H9 (cell line): ENCODE measurements around the gene TIMM8B. TPM values are rescaled to one million over a fixed set of nuclear protein-coding genes. Genes with fewer than 3 reads are reported as not detected.

Experiments
- DNase-seq: peaks from one replicate; pipeline ENCODE4 v3.0.0-alpha.2; 2017
- H2AFZ ChIP-seq: one replicate; pipeline ENCODE4 v1.6.1; 2013; ENCODE audit warnings: mild to moderate bottlenecking, low read length, control low read depth, moderate library complexity
- H2AK5ac ChIP-seq: 2 replicates; pipeline ENCODE4 v1.6.1; 2013; ENCODE audit warnings: low read length, control low read depth, mixed read lengths; ENCODE audit not compliant: insufficient read length
- H2BK120ac ChIP-seq: one replicate; pipeline ENCODE4 v1.6.1; 2013; ENCODE audit warnings: low read depth, mild to moderate bottlenecking, low read length, control low read depth, inconsistent platforms; ENCODE audit not compliant: poor library complexity, severe bottlenecking
- H2BK12ac ChIP-seq: 2 replicates; pipeline ENCODE4 v1.6.1; 2013; ENCODE audit warnings: low read length, control low read depth, mixed read lengths, low read depth; ENCODE audit not compliant: insufficient read length
- H2BK15ac ChIP-seq: 2 replicates; pipeline ENCODE4 v1.6.1; 2013; ENCODE audit warnings: low read depth, low read length, control low read depth
- H2BK20ac ChIP-seq: one replicate; pipeline ENCODE4 v1.6.1; 2013; ENCODE audit warnings: low read depth, mild to moderate bottlenecking, low read length, control low read depth, inconsistent platforms; ENCODE audit not compliant: poor library complexity, severe bottlenecking
- H2BK5ac ChIP-seq: 2 replicates; pipeline ENCODE4 v1.6.1; 2013; ENCODE audit warnings: low read length, control low read depth, mixed read lengths; ENCODE audit not compliant: insufficient read length
- H3K14ac ChIP-seq: 2 replicates; pipeline ENCODE4 v1.6.1; 2013; ENCODE audit warnings: low read length, control low read depth; ENCODE audit not compliant: insufficient read depth
- H3K18ac ChIP-seq: 2 replicates; pipeline ENCODE4 v1.6.1; 2013; ENCODE audit warnings: low read depth, mild to moderate bottlenecking, mixed read lengths, low read length, control low read depth; ENCODE audit not compliant: insufficient read length
- H3K23ac ChIP-seq: 2 replicates; pipeline ENCODE4 v1.6.1; 2013; ENCODE audit warnings: low read length, control low read depth, mixed read lengths, low read depth; ENCODE audit not compliant: insufficient read length
- H3K23me2 ChIP-seq: 2 replicates; pipeline ENCODE4 v1.6.1; 2013; ENCODE audit warnings: low read depth, mild to moderate bottlenecking, mixed read lengths, low read length, control low read depth; ENCODE audit not compliant: insufficient read length, poor library complexity, severe bottlenecking
- H3K27ac ChIP-seq: 2 replicates; pipeline ENCODE4 v1.5.1; 2013; ENCODE audit warnings: low read length, control low read depth, mixed read lengths, low read depth; ENCODE audit not compliant: insufficient read length
- H3K27me3 ChIP-seq: 2 replicates; pipeline ENCODE4 v1.6.1; 2013; ENCODE audit warnings: low read length, control low read depth, inconsistent platforms; ENCODE audit not compliant: insufficient read depth
- H3K4ac ChIP-seq: 2 replicates; pipeline ENCODE4 v1.6.1; 2013; ENCODE audit warnings: low read depth, mild to moderate bottlenecking, control low read depth, inconsistent platforms, low read length, moderate library complexity
- H3K4me1 ChIP-seq: 2 replicates; pipeline ENCODE4 v1.6.1; 2013; ENCODE audit warnings: low read length, control low read depth, inconsistent platforms; ENCODE audit not compliant: insufficient read depth
- H3K4me2 ChIP-seq: 2 replicates; pipeline ENCODE4 v1.6.1; 2013; ENCODE audit warnings: low read length, control low read depth, mixed read lengths; ENCODE audit not compliant: insufficient read length, insufficient read depth
- H3K56ac ChIP-seq: 2 replicates; pipeline ENCODE4 v1.6.1; 2013; ENCODE audit warnings: low read depth, mild to moderate bottlenecking, mixed read lengths, low read length, control low read depth; ENCODE audit not compliant: insufficient read length
- H3K79me1 ChIP-seq: 2 replicates; pipeline ENCODE4 v1.6.1; 2013; ENCODE audit warnings: low read depth, mild to moderate bottlenecking, moderate library complexity, low read length, control low read depth, inconsistent platforms; ENCODE audit not compliant: insufficient read depth, poor library complexity, severe bottlenecking
- H3K79me2 ChIP-seq: 2 replicates; pipeline ENCODE4 v1.6.1; 2013; ENCODE audit warnings: low read length, control low read depth, inconsistent platforms; ENCODE audit not compliant: insufficient read depth
- H3K9ac ChIP-seq: 2 replicates; pipeline ENCODE4 v1.6.1; 2013; ENCODE audit warnings: low read length, control low read depth, mixed read lengths; ENCODE audit not compliant: insufficient read length; ENCODE audit errors: extremely low read depth
- H3K9me3 ChIP-seq: one replicate; pipeline ENCODE4 v1.6.1; 2013; ENCODE audit warnings: low read depth, low read length, inconsistent platforms; ENCODE audit not compliant: control insufficient read depth
- H3T11ph ChIP-seq: one replicate; pipeline ENCODE4 v1.6.1; 2013; ENCODE audit warnings: mild to moderate bottlenecking, low read length, control low read depth, inconsistent platforms
- H4K20me1 ChIP-seq: one replicate; pipeline ENCODE4 v1.6.1; 2013; ENCODE audit not compliant: control insufficient read depth, insufficient read length, insufficient read depth
- H4K5ac ChIP-seq: 2 replicates; pipeline ENCODE4 v1.6.1; 2013; ENCODE audit warnings: low read depth, mild to moderate bottlenecking, mixed read lengths, low read length, control low read depth; ENCODE audit not compliant: insufficient read length
- H4K8ac ChIP-seq: replicated peaks from 2 replicates; pipeline ENCODE4 v1.6.1; 2013; ENCODE audit warnings: low read length, control low read depth, mixed read lengths, low read depth; ENCODE audit not compliant: insufficient read length
- H4K91ac ChIP-seq: 2 replicates; pipeline ENCODE4 v1.6.1; 2013; ENCODE audit warnings: low read depth, mild to moderate bottlenecking, moderate library complexity, mixed read lengths, low read length, control low read depth; ENCODE audit not compliant: insufficient read length
- H3K27ac Mint-ChIP-seq, 3 experiments: 2 replicates in 2 of 3; 3 replicates in 1 of 3; pipeline ENCODE4 v1.8.0; 2020 to 2021; ENCODE audit warnings: mixed read lengths in 3 of 3, mild to moderate bottlenecking in 1 of 3, moderate library complexity in 1 of 3
- H3K27me3 Mint-ChIP-seq: 2 replicates; pipeline ENCODE4 v1.8.0; 2021; ENCODE audit warnings: low read depth, mild to moderate bottlenecking, moderate library complexity, mixed read lengths
- H3K36me3 Mint-ChIP-seq, 3 experiments: 2 replicates in 2 of 3; 3 replicates in 1 of 3; pipeline ENCODE4 v1.8.0; 2020 to 2021; ENCODE audit warnings: low read depth in 3 of 3, mixed read lengths in 3 of 3; ENCODE audit not compliant: insufficient read depth in 1 of 3
- H3K4me1 Mint-ChIP-seq, 2 experiments: 2 replicates each; pipeline ENCODE4 v1.8.0; 2020; ENCODE audit warnings: mixed read lengths in 2 of 2
- H3K4me3 Mint-ChIP-seq, 2 experiments: 2 replicates in 1 of 2; 3 replicates in 1 of 2; pipeline ENCODE4 v1.8.0; 2020 to 2021; ENCODE audit warnings: mild to moderate bottlenecking in 2 of 2, mixed read lengths in 2 of 2, moderate library complexity in 1 of 2
- H3K9me3 Mint-ChIP-seq, 2 experiments: 2 replicates in 1 of 2; 3 replicates in 1 of 2; pipeline ENCODE4 v1.8.0; 2020; ENCODE audit warnings: mild to moderate bottlenecking in 2 of 2, mixed read lengths in 2 of 2, moderate library complexity in 1 of 2
- CTCF ChIP-seq: fragments of 200-600 bp; sonication (generic); conservative IDR thresholded peaks from 3 replicates; pipeline ENCODE4 v1.8.0; 2021; ENCODE audit warnings: antibody characterized with exemption, mild to moderate bottlenecking
- WGBS: extraction: QIAGEN DNeasy Blood & Tissue Kit; methylation state at CpG from one replicate; pipeline ENCODE4 v1.1.7; 2013; ENCODE audit warnings: missing lambda C conversion rate, low lambda C conversion rate, mixed read lengths; ENCODE audit not compliant: insufficient read length; ENCODE audit errors: extremely low coverage; 5-methylcytosine and 5-hydroxymethylcytosine counted together
- total RNA-seq: library from RNA; stranded (reverse); gene quantifications from 2 replicates; pipeline ENCODE4 v1.2.1, GENCODE V29; 2021

TIMM8B gene
- total RNA-seq, 1 experiment from 2014 or later, result 84.4 TPM

GRCh38 chr11:112073941-112074811, 12.4 kb downstream of the TIMM8B start, which contains the start of the genes NKAPD1 and PIH1D2:
Gene NKAPD1, plus strand, starts transcription at chr11:112074299. Its CDS starts 1,276 bp downstream, at chr11:112075575.
Gene PIH1D2, minus strand, starts transcription at chr11:112074017. Its CDS starts 843 bp downstream, at chr11:112073174.
- no peak; the same call in 2 of the 3 replicates for TF ChIP-seq CTCF
- H3K14ac ChIP-seq, result peak within 1 kb of the TSS; percentile 94
- no peak within 1 kb of the TSS for H2BK15ac ChIP-seq
- H3K56ac ChIP-seq, result no peak within 1 kb of the TSS
- peak within 1 kb of the TSS; percentile 95 for H3K4me2 ChIP-seq
- H3K23me2 ChIP-seq, result peaks cover 6% of the 10 kb centered on the region
- no peak within 1 kb of the TSS for H3K4ac ChIP-seq
- no peak within 1 kb of the TSS for H2BK120ac ChIP-seq
- H3K4me3 Mint-ChIP-seq, result peak within 1 kb of the TSS; percentile 96 to 98
- H4K20me1 ChIP-seq, result no peaks in the 10 kb centered on the region
- WGBS, result no CpG with 5 or more reads among the region's 43 CpGs
- peaks cover 2% of the 10 kb centered on the region; the same call in 1 of the 2 replicates for H3K79me2 ChIP-seq
- H2AFZ ChIP-seq, result peak within 1 kb of the TSS; percentile 92
- H2BK5ac ChIP-seq, result no peak within 1 kb of the TSS
- no peaks in the 10 kb centered on the region for H3K27me3 ChIP-seq
- no peaks in the 10 kb centered on the region for H3K4me1 ChIP-seq
- H3K4me1 Mint-ChIP-seq, result peaks cover 10 to 20% of the 10 kb centered on the region in 2 experiments
- no peak within 1 kb of the TSS for H3T11ph ChIP-seq
- H3K79me1 ChIP-seq, result no peaks in the 10 kb centered on the region
- no peak within 1 kb of the TSS for H4K8ac ChIP-seq
- H3K27ac Mint-ChIP-seq, result peak within 1 kb of the TSS; percentile 100
- H3K27ac ChIP-seq, result peak within 1 kb of the TSS; percentile 93
- H3K36me3 Mint-ChIP-seq, result peaks cover 0 to 25% (median 21%) of the 10 kb centered on the region in 3 experiments; a peak in 5 of 7 replicates
- H2AK5ac ChIP-seq, result no peak within 1 kb of the TSS
- H3K23ac ChIP-seq, result no peak within 1 kb of the TSS
- no peak within 1 kb of the TSS for H2BK12ac ChIP-seq
- H2BK20ac ChIP-seq, result no peak within 1 kb of the TSS
- no peak within 1 kb of the TSS for H4K5ac ChIP-seq
- H3K9me3 Mint-ChIP-seq, result no peaks in the 10 kb centered on the region
- H4K91ac ChIP-seq, result no peak within 1 kb of the TSS
- H3K9ac ChIP-seq, result peak within 1 kb of the TSS; percentile 87
- H3K18ac ChIP-seq, result peak within 1 kb of the TSS; percentile 93
- H3K9me3 ChIP-seq, result no peaks in the 10 kb centered on the region
- peak; percentile 84 for DNase-seq
- 0 out of 2 replicates have a peak, but pooled peaks cover 2% of the 10 kb centered on the region for H3K27me3 Mint-ChIP-seq
